Mucosa of gallbladder (tissue), 1 donor: ENCODE results near the gene DPP4. TPM values are rescaled to one million over a fixed set of nuclear protein-coding genes. Genes with fewer than 3 reads are reported as not detected.
"Not testable (repeated sequence)": the region's sequence is repeated elsewhere in the genome, so short reads cannot be mapped to it uniquely, and the experiment has no call there.

Experiments used
- DNase-seq: peaks from one replicate; pipeline ENCODE4 v3.0.0-alpha.2; 2020; ENCODE audit warnings: low spot score
- total RNA-seq: library from RNA; stranded (reverse); gene quantifications from one replicate; pipeline ENCODE4 v1.2.1, GENCODE V29; 2021
- donor health status: DM: no; HTN: no; CAD: no.

Gene DPP4
- total RNA-seq, 1 donor from 2014 or later = 28.1 TPM

DNA sequence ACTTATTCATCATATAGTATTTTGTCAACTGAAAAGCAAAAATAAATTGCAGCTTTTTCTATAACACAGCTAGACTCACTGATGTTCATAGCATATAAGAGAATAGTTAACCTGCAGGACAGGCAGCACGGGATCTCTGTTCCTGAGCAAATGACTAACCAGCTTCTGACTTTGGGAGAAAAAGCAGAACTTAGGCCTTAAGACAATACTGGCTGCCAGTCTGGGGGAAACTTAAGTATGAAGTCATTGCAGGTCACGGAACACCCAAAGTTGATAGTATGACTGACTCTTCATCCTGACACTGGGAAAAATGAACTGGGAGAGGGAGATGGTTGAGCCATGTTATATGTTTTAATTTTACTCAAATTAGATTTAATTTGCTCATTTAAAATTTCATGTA, 113.0 kb downstream of the DPP4 start:
- DNase-seq = no peak

DNA sequence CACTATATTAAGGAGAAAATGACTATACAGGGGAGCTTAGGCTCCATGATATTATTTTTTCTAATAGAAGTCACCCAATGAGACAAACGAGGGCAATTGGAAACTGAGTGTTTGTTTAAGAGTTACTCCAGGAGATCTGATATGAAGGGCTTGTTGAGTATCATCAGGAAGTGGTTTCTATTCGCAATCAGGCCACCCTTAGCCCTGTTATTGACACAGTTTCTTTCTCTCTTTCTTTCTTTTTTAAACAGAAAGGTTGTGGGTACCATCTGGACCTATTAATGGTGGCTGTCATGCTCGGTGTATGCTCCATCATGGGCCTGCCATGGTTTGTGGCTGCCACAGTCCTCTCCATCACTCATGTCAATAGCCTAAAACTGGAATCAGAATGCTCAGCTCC, 117.3 kb downstream of the DPP4 start:
- DNase-seq = no peak

DNA sequence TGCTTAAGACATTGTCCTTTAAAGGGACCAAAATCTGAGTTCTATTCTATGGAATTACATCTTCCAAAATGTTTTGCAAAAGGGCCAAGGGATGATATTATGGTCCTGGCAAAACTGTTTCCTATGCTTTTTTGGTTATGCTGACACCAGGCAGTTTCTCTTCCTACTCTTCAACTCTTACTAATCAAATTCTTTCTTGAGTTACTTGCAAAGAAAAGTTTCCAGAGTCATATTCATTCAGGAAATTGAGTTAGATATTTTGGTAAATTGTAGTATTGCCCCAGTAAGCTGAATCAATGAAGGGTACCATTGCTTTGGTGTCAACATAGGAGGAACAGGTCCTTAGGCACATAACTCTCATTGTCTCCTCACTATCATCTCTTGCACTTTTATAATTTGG, 118.8 kb downstream of the DPP4 start:
- no peak for DNase-seq

DNA sequence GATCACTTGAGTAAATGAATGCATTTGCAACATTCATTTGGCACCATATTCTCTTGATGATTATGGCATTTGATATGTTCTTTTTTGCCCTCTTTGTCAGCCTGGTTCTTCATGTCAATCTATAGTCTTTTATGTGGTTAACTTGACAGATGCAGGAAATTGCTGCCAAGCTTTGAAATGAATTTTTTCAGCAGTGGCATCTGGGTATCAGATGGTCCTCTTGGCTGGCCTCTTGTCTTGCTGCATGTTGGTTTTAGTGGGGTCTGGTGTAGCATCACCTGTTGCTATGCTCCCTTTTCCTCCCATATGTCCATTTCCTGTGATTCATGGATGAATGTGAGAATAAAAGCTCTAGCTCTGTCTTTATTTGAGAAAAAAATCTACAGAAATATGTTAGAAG, 119.9 kb downstream of the DPP4 start:
- no peak for DNase-seq

DNA sequence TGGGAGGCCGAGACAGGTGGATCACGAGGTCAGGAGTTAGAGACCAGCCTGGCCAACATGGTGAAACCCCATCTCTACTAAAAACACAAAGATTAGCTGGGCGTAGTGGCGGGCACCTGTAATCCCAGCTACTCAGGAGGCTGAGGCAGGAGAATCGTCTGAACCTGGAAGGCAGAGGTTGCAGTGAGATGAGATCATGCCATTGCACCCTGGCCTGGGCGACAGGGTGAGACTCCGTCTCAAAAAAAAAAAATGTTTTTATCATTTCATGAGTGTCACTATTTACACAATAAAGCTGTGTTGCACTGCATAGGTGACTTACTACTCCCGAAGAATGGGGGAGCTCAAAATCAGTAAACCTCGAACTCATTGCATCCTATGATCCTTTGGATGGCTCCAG, 120.6 kb downstream of the DPP4 start:
- DNase-seq = not testable (repeated sequence)

DNA sequence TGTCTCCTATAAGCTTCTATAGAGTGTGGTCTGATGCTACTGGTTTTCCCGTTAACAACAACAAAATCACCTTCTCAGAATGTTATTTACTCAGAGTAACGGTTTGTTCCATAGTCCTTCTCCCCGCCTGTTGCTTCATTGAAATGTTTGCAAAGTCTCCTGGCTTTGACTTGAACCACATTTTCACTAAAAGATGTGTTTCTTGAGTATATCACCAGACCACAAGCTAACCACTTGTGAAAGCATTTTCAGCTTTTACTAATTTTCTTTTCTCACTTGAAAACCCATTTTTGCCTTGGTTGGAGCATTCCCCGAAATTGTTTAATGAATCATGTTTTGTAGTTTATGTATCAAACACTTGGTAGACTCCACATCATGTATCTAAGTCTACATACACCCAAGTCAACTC, 121.2 kb downstream of the DPP4 start:
- no peak for DNase-seq

DNA sequence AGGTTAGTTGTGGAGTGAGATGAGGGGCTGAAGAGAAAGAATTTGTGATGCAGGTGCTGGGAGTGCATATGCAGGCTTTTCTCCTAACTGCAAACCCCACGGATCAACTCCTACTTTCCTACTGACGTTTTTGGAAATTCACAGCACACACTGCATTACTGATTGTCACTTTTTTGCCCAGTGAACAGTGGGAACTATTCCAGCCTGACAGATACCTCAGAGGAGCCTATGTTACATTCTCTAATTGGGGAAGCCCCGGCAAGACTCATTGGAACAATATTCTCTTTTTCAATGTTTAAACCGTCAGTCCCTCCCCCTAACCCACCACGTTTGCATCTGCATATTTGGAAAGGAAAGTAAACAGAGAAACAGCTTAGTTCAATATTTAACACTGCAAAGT, 126.2 kb downstream of the DPP4 start:
- DNase-seq = no peak

DNA sequence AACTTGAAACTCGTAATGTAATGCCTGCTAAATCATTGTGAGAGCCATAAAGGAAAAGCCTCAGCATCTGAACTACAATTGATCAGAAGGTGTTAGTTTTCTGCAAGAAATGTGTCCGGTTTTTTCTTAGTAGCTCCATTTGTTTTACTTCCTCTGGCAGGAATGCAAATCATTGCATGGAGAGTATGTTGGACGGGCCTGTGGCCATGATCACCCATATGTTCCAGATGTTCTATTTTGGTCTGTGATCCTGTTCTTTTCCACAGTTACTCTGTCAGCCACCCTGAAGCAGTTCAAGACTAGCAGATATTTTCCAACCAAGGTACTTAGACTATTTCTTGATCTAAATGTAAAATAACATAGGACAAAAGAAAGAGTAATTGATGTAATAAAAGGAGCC, 126.6 kb downstream of the DPP4 start:
- DNase-seq = no peak

DNA sequence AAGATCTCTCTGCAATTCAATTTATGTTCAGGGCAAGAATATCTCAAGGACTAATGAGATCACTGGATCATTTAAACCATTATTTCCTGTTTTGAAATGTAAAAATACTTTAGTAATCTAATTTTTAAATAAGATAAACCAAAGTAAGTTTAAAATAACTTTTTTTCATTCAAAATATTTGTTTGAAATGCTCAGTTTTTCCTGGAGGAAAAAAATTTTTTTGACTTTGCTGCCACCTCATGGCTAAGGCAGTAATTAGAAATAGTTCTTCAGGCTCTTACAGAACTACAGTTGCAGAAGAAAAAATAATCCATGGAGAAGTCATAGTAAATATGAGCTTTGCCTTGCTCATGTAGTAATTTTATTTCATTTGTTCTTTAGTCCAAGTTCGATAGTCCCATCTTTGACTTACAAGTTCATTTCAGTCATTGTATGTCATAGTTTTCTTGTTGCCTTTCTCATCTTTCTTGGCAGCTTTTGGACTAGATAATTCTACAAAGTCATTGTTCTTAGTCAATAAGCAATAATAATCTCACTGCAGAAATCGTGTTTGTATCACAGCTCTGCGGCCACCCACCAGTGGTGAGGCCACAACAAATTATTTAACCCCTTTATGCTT, 127.4 kb downstream of the DPP4 start:
- no peak for DNase-seq

DNA sequence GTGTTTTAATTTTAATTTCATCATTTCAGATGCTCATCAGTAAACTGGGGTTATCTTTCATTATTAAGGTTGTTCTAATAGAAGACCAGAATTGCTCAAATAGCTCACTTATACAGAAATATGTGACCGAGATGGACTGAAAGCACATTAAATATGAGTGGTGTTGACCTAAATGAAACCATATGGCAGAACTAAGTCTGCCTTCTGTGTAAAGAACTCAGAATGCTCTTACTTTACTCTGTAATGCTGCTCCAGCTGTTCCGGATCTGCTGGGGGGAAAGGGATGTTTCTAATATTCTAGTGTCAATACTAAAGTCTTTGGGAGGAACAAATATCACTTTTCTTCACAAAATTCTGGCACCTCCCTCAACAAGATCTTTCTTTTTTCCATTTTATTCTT, 131.0 kb downstream of the DPP4 start:
- no peak for DNase-seq

Other genes starting within 250 kb of the DPP4 start
- gene GCG, start 78.0 kb upstream of the DPP4 start, total RNA-seq = 0.17 TPM
- 1.8 TPM for gene FAP, start 169.2 kb upstream of the DPP4 start, total RNA-seq
- gene IFIH1, start 244.5 kb upstream of the DPP4 start, total RNA-seq = 15.9 TPM